Measurements from ENCODE around the gene GCC2. TPM values are rescaled to one million over a fixed set of nuclear protein-coding genes. Genes with fewer than 3 reads are reported as not detected.
"Not testable (repeated sequence)": the region's sequence is repeated elsewhere in the genome, so short reads cannot be mapped to it uniquely, and the experiment has no call there.

The GCC2 gene
- total RNA-seq, 1 donor from 2014 or later, result 21.9 TPM

GRCh38 chr2:108436976-108437375, 12.0 kb upstream of the GCC2 start:
- DNase-seq (ENCODE audit: extremely low read depth, low read depth, low spot score), result no peak

DNA sequence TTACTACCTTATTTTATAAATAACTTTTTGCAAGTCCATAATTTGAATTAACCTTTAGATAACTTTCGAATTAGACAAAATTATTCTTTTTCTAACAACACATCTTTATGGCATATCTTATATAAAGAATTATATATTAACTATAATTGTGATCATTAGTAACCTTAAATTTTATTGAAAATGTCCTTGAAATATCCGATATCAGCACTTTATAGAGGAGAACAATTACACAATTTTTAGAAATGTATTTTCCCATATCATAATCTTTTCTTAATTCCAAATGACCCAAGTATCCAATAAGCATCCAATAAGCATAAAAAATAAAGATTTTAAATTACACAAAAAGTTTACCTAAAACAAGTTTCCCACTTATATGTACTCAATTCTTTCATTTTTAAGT, 7.3 kb upstream of the GCC2 start:
- no peak for DNase-seq (ENCODE audit: extremely low read depth, low read depth, low spot score)

DNA sequence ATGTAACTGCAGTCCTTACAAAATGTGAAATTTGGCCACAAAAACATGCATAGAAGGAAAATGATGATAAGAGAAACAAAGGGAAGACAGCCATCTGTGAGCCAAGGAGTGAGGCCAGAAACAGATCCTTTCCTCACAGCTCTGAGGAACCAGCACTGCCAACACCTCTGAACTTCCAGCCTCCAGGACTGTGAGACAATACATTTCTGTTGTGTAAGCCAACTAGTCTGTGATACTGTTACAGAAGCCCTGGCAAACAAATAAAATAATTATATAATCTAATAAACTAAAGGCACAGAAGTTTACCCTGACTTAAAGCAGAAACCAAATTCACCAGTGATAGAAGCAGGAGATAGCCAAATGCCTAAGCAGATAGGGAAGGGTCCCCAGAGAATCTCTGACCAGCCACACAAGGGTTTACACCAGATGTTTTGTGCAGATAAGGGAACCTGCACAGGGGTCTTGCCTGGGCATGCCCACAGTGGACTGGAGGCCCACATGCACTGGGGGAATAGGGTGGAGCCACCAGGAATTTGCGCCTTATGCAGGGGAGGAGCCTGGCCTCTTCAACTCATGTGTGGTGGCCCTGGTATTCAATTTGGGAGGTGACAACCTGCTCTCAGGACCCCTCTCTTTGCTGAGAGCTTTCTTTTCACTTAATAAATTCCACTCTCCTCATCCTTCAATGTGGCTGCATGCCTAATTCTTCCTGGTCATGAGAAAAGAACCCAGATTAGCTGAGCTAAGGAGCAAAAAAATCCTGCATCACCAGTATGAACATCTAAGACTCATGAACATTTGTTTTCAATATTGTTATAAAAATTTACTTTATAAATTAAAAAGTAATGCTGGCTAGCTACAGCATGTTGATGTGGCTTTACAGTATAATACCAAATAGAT, 3.8 kb upstream of the GCC2 start:
- DNase-seq (ENCODE audit: extremely low read depth, low read depth, low spot score), result no peak

GRCh38 chr2:108446703-108447102, 2.3 kb upstream of the GCC2 start:
- DNase-seq (ENCODE audit: extremely low read depth, low read depth, low spot score), result no peak

DNA sequence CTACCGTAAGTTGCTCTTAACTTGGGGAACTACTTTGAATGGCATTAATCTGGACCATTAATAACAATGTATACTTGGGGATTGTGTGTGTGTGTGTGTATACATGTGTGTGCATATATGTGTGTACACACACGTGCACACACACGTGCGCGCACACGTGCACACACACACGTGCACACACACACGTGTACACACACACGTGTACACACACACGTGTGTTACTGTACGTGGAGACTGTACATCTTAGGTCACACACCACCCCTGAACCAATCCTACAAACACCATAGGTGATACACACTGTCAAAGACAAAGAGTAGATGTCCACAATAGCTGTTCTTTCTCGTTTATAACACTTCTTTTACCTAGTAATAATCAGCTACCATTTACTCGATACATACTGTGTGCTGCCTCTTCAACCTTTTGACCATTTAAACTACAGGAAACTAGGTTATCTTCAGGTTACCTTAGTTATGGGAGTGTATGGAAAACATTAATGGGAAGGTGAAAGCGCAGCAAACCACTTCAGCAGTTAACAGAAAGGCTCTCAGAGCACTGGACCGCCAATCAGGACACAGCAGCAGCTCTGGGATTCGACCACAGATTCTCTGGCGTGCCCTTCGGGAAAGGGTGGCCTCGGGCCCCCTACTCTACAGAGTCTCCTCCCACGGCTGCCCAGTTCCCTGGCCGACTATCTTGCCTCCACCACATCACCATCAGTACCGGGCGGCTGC, 894 bp upstream of the GCC2 start:
- DNase-seq (ENCODE audit: extremely low read depth, low read depth, low spot score), result no peak

GRCh38 chr2:108449410-108450130, 564 bp downstream of the GCC2 start:
- DNase-seq (ENCODE audit: extremely low read depth, low read depth, low spot score), result no peak

DNA sequence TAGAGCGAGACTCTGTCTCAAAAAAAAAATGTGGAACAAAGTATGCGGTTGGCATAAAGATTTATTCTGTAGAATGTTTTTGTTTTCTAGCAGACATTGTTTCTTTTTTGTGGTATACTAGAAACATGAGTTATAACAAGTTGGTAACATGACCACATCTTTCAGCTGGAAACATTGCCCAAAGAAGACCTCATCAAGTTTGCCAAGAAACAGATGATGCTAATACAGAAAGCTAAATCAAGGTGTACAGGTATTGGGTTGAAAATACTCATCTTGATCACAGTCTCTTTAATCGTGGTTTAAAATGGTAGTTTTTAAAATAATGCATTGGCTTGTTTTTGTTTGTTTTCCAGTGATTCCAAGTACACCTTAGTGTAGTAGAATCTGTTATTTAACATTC, 1.9 kb downstream of the GCC2 start:
- DNase-seq (ENCODE audit: extremely low read depth, low read depth, low spot score), result no peak

GRCh38 chr2:108451976-108452375, 3.0 kb downstream of the GCC2 start:
- DNase-seq (ENCODE audit: extremely low read depth, low read depth, low spot score), result no peak

GRCh38 chr2:108453530-108453929, 4.5 kb downstream of the GCC2 start:
- not testable (repeated sequence) for DNase-seq (ENCODE audit: extremely low read depth, low read depth, low spot score)

GRCh38 chr2:108454440-108454839, 5.4 kb downstream of the GCC2 start:
- DNase-seq (ENCODE audit: extremely low read depth, low read depth, low spot score), result no peak

GRCh38 chr2:108455571-108455970, 6.6 kb downstream of the GCC2 start:
- no peak for DNase-seq (ENCODE audit: extremely low read depth, low read depth, low spot score)

- no peak for DNase-seq (ENCODE audit: extremely low read depth, low read depth, low spot score)
Observed at GRCh38 chr2:108458082-108458481, 9.1 kb downstream of the GCC2 start.

DNA sequence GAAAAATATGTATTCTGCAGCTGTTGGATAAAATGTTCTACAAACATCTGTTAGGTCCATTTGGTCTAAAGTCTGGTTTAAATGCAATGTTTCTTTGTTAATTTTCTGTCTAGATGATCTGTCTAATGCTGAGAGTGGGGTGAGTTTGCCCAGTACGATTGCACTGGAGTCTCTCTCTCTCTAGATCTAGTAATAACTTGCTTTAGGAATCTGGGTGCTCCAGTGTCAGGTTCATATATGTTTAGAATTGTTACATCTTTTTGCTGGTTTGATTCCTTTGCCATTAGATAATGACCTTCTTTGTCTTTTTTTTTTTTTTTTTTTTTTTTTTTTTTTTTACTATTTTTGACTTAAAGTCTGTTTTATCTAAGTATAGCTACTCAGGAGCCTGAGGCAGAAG, 10.4 kb downstream of the GCC2 start:
- no peak for DNase-seq (ENCODE audit: extremely low read depth, low read depth, low spot score)

GRCh38 chr2:108460345-108461037, 11.5 kb downstream of the GCC2 start:
- DNase-seq (ENCODE audit: extremely low read depth, low read depth, low spot score), result no peak

DNA sequence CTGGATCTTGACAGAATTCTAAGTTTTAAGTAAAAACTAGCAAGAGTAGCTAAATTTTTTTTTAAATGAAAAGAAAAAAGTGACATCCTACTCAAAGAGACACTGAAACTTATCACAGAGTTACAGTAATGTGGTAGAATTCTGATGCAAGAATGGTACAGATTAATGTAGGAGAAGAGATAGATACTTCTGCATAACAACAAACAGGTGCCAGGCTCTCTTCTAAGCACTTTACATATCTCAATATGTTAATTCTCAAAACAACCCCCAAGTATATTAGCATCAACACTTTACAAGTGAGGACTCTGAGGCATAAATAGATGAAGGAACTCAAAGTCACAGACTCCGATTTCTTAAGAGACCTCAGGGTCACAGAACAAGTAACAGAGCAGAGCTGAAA, 28.1 kb downstream of the GCC2 start:
- DNase-seq (ENCODE audit: extremely low read depth, low read depth, low spot score), result no peak

GRCh38 chr2:108485253-108485652, 36.2 kb downstream of the GCC2 start:
- DNase-seq (ENCODE audit: extremely low read depth, low read depth, low spot score), result no peak

- no peak for DNase-seq (ENCODE audit: extremely low read depth, low read depth, low spot score)
Observed at GRCh38 chr2:108490506-108491122, 41.6 kb downstream of the GCC2 start.

GRCh38 chr2:108491848-108492247, 42.8 kb downstream of the GCC2 start:
- DNase-seq (ENCODE audit: extremely low read depth, low read depth, low spot score), result no peak

DNA sequence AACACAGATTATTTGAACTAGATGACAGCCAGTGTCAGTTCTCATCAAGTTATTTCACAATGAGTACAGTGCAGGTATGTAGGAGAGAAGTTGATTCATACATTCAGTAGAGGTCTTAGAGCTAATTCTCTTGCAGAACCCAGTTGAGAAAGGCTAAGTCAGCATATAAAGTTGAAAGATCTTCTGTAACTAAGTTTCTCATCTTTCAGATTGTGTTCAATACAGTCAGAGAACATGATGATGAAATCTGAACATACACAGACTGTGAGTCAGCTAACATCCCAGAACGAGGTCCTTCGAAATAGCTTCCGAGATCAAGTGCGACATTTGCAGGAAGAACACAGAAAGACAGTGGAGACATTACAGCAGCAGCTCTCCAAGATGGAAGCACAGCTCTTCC, 43.4 kb downstream of the GCC2 start:
- DNase-seq (ENCODE audit: extremely low read depth, low read depth, low spot score), result no peak

- DNase-seq (ENCODE audit: extremely low read depth, low read depth, low spot score), result not testable (repeated sequence)
Observed at GRCh38 chr2:108496167-108496566, 47.2 kb downstream of the GCC2 start.
